HUDEP-2 (cell line): ENCODE results near the gene TBC1D24.

Source experiments
- DNase-seq, 76 experiments: peaks; one replicate each; lab custom pipeline; 2025; ENCODE audit not compliant: unreplicated experiment in 76 of 76; lab: John Stamatoyannopoulos, UW

TBC1D24 gene

DNA sequence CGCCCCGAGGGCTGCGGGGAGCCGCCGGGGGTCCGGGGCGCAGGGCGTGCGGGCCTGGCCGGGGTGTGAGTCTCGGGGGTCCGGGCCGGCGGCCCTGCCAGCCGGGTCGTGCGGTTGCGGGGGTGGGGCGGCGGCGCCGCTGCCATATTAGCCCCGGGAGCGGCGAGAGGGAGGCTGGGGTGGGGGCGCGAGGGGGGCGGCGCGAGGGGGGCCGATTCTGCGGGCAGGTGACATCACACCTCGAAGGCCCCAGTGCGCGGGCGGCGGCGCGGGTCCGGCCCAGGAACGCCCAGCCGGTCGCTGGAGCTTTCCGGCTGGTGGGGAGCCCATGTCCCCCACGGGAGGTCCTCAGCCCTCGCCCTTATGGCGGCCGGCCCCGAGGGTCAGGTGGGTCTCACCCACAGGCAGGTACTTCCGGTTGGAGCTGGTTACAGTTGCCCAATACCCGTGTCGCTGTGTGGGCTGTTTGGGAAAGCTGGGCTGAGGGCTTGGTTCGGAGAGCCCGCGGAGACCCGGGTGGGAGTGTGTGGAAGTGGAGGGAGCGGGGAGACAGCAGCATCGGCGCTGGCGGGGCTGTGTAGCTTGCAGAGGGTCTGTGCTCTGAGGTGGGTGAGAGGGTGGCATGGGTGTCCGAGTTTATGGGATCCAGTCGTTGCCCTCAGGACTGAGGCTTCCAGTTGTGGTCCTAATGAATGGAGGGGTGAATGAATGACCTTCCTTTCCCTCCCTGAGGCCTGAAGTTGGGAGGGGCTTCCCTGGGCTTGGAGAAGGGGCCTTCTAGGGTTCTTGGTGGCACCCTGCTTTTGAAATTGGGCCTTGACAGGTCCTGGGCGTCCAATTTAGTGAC lies 39.6 kb downstream of the TBC1D24 start:
- no peak for DNase-seq

DNA sequence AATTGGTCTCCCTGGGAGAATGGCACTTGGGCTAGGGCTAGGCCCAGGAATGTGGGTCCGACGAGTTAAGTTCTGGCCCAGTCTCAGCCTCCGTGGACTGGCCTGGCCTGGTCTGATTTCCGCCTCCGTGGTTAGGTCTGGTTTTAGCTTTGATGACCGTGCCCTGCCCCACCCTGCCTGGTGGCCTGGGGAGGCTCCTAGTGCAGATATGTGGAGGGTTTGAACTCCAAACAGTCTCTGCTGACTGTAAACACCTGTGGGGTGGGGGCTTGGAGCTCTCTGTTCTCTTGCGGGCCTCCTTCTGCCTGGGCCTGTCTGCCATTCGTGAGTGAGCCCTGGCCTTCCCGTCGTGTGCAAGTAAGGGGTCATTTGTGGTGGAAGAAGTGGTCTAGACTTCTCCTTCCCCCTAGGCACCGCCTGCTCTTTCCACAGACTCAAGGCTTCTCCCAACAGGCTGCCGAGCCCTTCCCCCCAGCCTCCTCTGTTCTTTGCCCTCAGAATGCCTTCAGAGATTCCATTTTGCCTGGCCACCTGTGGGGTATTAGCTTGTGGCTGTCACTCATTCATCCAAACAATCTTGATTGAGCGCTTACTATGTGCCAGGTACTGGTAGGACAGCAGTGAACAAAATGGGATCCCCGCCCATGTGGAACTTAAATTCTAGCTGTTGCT lies 40.4 kb downstream of the TBC1D24 start:
- DNase-seq: peak in 25 of 76 experiments; percentile 13 to 47 (median 27)

GRCh38 chr16:2516391-2517240 lies 41.7 kb downstream of the TBC1D24 start:
- no peak for DNase-seq

DNA sequence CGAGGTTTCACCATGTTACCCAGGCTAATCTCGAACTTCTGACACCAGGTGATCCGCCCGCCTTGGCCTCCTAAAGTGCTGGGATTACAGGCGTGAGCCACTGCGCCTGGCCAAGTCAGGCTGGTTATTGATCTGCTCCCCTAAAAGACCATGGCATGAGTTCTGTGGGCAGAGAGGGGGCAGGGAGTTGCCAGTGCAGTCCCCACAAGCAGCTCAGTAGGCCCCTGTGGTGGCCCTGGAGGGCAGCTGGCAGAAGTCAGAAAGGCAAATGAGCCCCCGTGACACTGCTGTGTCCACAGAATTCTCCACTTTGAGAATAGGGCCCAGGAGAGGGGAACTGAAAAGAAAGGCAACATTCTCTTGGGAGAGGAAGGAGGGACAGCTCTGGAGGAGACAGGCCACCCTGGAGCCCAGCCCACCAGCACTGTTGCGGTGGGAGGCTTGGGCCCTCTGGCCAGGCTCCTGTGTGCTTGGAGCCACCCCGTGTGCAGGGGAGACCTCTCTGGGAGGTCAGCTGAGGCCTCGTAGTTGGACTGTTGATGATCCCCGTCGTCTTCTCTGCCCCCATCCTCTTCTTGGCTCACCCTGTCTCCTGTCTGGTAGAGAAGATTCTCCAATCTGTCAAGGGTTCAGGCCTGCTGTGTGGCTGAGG lies 43.2 kb downstream of the TBC1D24 start:
- no peak for DNase-seq

DNA sequence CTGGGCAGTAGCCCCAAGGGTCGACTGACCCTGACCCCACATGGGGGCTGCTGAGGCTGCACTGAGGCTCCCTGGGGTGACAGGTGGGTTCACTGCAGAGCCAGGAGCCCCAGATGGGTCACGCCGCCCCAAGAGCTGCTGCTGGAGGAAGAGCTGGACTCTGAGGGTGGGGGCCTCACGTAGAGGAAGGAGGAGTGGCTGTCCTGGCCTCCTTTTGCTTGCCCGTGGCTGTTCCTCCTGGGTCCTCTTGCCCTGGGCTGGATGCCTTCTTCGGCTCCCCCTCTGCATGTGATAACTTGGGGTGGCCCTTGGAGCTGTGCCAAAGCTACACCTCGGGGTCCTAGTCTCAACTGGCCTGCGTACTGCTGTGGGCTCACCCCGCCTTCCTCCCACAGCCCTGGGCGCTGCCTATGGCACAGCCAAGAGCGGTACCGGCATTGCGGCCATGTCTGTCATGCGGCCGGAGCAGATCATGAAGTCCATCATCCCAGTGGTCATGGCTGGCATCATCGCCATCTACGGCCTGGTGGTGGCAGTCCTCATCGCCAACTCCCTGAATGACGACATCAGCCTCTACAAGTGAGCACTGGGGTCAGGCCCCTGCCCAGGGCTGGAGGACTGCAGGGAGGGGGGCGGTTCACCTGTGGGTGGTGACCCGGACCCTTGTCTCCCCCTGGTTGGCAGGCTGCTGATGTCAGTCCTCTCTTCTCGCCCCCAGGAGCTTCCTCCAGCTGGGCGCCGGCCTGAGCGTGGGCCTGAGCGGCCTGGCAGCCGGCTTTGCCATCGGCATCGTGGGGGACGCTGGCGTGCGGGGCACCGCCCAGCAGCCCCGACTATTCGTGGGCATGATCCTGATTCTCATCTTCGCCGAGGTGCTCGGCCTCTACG lies 44.1 kb downstream of the TBC1D24 start:
- no peak for DNase-seq

DNA sequence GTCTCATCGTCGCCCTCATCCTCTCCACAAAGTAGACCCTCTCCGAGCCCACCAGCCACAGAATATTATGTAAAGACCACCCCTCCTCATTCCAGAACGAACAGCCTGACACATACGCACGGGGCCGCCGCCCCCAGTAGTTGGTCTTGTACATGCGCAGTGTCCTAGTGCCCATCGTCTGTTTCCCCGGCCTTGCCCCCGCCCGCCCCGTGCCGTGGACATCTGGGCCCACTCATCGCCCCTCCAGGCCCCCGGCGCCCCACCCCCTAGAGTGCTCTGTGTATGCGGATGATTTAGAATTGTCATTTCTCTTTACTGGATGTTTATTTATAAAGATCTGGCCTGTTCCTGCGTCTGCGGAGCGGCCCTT lies 44.8 kb downstream of the TBC1D24 start:
- no peak for DNase-seq

DNA sequence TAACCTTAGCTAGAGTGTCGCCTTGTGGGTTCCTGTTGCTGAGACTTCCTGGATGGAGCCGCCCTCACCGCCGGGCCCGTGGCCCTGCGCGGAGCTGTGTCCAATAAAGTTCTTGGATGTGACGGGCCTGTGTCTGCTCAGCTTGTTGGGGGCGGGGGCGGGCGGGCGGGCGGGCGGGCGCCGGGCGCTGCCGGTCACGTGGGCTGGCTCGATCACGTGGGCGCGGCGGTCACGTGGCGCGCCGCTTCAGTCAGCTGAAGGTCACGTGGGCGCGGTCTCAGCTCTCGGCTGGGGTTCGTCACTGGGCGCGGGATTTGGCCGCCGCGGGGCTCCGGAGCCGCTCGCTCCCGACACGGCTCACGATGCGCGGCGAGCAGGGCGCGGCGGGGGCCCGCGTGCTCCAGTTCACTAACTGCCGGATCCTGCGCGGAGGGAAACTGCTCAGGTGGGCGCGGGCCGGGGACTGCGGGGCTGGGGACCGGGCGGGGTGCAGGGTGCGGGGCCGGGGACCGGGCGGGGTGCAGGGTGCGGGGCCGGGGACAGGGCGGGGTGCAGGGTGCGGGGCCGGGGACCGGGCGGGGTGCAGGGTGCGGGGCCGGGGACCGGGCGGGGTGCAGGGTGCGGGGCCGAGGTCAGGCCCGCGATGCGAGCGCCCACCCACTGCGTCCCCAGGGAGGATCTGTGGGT lies 45.3 kb downstream of the TBC1D24 start, which contains the start of gene AMDHD2:
AMDHD2 (plus strand) TSS at position 275 of the 687 bp plus-strand sequence; CDS start at position 363, 88 bp downstream.
- peak in 73 of 76 experiments; percentile 33 to 90 (median 82) for DNase-seq

DNA sequence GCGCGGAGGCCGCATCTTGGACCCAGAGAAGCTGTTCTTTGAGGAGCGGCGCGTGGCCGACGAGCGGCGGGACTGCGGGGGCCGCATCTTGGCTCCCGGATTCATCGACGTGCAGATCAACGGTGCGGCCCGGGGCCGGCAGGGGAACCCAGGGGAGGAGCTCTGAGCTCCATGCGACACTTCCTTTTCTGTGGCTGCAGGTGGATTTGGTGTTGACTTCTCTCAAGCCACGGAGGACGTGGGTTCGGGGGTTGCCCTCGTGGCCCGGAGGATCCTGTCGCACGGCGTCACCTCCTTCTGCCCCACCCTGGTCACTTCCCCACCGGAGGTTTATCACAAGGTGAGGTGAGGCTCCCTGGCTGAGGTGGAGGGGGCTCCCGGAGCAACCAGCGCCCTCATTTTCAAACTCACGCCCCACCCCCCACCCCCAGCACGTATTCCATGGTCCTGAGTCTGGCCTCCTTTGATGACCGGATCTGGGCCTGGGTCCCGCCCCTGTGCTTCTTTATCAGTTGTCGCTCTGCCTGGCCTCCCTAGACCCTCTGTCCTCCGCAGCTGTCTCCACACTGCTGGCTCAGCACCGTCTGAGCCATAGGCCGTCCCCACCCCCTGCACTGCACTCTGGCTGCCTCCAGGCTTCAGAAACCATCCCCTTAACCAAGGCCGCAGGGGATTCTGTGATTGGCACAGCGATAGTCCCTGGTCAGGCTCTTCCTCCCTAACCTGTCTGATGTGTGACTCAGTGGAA lies 46.0 kb downstream of the TBC1D24 start:
- DNase-seq: peak in 10 of 76 experiments; percentile 12 to 29 (median 18)

DNA sequence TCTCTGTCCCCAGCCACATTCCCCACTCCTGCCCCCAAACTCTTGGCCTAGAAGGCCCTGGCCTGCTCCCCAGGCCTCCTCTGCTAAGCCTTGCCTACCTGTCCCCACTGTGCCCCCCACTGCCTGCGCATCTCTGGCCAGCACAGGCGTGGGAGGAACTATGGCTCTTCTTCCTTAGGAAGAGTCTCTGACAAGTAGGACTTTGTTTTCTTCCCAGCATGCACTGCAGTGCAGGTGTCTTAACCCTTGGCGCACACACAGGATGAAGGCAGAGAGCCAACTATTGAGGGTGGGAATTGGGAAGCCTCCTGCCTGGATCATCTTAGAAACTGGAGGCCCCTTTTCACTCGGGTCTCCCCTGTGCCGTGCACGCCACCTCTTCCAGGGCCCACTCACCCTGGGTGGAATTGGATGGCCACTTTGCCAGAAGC lies 48.9 kb downstream of the TBC1D24 start:
- no peak for DNase-seq

- no peak for DNase-seq
Observed at GRCh38 chr16:2524339-2524938, 49.5 kb downstream of the TBC1D24 start.

- DNase-seq: no peak
Observed at GRCh38 chr16:2526135-2526534, 51.2 kb downstream of the TBC1D24 start.

GRCh38 chr16:2527071-2527783 lies 52.3 kb downstream of the TBC1D24 start:
- DNase-seq: no peak

DNA sequence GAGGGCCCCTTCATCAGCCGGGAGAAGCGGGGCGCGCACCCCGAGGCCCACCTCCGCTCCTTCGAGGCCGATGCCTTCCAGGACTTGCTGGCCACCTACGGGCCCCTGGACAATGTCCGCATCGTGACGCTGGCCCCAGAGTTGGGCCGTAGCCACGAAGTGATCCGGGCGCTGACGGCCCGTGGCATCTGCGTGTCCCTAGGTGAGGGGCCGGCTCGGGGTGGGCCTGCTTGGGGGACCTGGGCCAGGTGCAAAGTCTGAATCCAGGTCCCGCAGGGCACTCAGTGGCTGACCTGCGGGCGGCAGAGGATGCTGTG lies 52.8 kb downstream of the TBC1D24 start:
- no peak for DNase-seq

DNA sequence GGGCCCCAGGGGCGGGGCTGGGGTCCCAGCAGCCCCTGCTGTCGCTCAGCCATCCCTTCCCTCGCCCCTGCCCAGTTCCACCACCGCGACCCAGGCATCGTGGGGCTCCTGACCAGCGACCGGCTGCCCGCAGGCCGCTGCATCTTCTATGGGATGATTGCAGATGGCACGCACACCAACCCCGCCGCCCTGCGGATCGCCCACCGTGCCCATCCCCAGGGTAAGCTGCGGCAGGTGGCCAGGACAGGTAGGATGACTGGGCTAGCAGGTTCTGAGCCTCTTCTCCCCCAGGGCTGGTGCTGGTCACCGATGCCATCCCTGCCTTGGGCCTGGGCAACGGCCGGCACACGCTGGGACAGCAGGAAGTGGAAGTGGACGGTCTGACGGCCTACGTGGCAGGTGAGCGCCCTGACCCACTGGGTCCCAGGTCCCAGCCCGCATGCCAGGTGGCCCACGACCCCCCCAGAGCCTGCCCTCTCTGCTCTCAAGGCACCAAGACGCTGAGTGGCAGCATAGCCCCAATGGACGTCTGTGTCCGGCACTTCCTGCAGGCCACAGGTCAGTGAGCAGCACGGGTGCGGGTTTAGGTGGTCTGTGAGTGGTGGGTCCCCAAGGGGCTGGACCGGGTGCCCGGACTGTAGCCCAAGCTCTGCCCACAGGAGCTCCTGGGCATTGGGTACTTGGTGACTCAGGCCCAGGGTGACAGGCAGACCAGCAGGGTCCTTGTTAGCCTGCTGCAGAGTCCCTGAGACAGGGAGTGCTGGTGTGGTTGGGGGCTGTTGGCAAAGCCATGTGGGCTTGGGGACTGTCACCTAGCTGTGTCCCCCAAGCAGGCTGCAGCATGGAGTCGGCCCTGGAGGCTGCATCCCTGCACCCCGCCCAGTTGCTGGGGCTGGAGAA lies 53.5 kb downstream of the TBC1D24 start:
- no peak for DNase-seq

DNA sequence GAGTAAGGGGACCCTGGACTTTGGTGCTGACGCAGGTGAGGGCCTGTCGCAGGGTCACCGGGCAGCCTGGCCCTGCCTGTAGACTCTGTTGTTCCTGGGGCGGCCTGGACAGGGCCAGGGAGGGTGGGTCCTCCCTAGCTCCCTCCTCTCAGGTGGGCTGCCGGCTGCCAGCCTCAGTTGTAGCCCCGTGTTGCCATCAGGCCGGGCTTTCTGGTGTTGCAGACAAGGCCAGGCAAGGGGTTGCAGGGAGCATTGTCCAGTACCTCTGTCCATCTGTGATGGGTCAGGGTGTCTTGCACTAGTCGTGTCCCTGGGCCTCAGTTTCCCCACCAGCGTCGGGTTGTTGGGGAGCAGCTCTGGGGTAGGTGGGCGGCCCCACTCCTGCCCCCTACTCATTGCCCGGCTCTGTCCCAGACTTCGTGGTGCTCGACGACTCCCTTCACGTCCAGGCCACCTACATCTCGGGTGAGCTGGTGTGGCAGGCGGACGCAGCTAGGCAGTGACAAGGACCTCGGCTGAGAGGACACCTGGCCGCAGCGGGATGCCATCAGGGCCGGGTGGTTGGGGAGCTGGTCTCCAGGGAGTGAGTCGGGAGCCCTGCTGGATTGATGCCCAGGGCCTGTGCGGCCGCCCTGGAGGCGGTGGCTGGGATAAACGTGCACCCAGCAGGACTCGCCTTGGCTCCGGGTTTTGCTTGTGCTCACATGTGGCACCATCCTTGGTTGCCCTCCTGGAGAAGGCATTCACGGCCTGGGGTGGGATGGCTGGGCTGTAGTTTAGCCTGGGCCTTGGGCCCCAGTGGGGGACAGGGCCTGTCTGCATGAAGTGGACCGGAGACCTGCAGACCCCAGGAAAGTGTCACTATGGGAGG lies 54.4 kb downstream of the TBC1D24 start:
- peak in 2 of 76 experiments; percentile 14 to 21 for DNase-seq
